M059J (cell line): Measurements from ENCODE around the gene MGMT. TPM values are rescaled to one million over a fixed set of nuclear protein-coding genes. Genes with fewer than 3 reads are reported as not detected.

ENCODE experiments used
- DNase-seq: peaks from one replicate; pipeline ENCODE4 v3.0.0-alpha.2; 2012; ENCODE audit warnings: low read depth
- total RNA-seq: library from RNA; depleted of rRNA; stranded (reverse); fragments of >200 nt; shearing (Covaris generic); gene quantifications from 2 replicates; pipeline ENCODE4 v1.2.3, GENCODE V29; 2014

The MGMT gene
- total RNA-seq, 1 experiment from 2014 or later: not detected

- no peak for DNase-seq
These were observed 28.2 kb downstream of the MGMT start for GRCh38 chr10:129495256-129495655.

- no peak for DNase-seq
These were observed 28.7 kb downstream of the MGMT start for GRCh38 chr10:129495698-129496097.

- no peak for DNase-seq
These were observed 30.0 kb downstream of the MGMT start for GRCh38 chr10:129497013-129497412.

GRCh38 chr10:129498680-129499079, 31.6 kb downstream of the MGMT start:
- DNase-seq: no peak

GRCh38 chr10:129500617-129501339, 33.7 kb downstream of the MGMT start:
- no peak for DNase-seq

- DNase-seq: no peak
These were observed 34.8 kb downstream of the MGMT start for GRCh38 chr10:129501652-129502436.

GRCh38 chr10:129502448-129502847, 35.4 kb downstream of the MGMT start:
- DNase-seq: no peak

GRCh38 chr10:129505500-129506075, 38.5 kb downstream of the MGMT start:
- DNase-seq: no peak

GRCh38 chr10:129506101-129506797, 39.2 kb downstream of the MGMT start:
- no peak for DNase-seq

- no peak for DNase-seq
These were observed 40.3 kb downstream of the MGMT start for GRCh38 chr10:129507216-129507889.

- no peak for DNase-seq
These were observed 42.1 kb downstream of the MGMT start for GRCh38 chr10:129509155-129509554.

GRCh38 chr10:129509835-129510234, 42.8 kb downstream of the MGMT start:
- no peak for DNase-seq

- no peak for DNase-seq
These were observed 44.0 kb downstream of the MGMT start for GRCh38 chr10:129511086-129511485.

- DNase-seq: no peak
These were observed 44.7 kb downstream of the MGMT start for GRCh38 chr10:129511758-129512157.

- no peak for DNase-seq
These were observed 46.3 kb downstream of the MGMT start for GRCh38 chr10:129513312-129513711.

GRCh38 chr10:129514568-129515451, 47.8 kb downstream of the MGMT start:
- no peak for DNase-seq

- DNase-seq: no peak
These were observed 50.0 kb downstream of the MGMT start for GRCh38 chr10:129516846-129517679.

- DNase-seq: no peak
These were observed 50.6 kb downstream of the MGMT start for GRCh38 chr10:129517680-129518057.

- DNase-seq: no peak
These were observed 51.8 kb downstream of the MGMT start for GRCh38 chr10:129518793-129519192.
